B cell (primary cell): ENCODE results near the gene TSTD2.

ENCODE experiments used
- CTCF ChIP-seq: fragments of 200-600 bp; IDR thresholded peaks from one replicate; pipeline ENCODE4 v1.8.0; 2022; ENCODE audit warnings: antibody characterized with exemption, mild to moderate bottlenecking
- EZH2 ChIP-seq: IDR thresholded peaks from 2 replicates; pipeline ENCODE4 v1.6.1; 2012; ENCODE audit warnings: borderline replicate concordance, low read depth, mild to moderate bottlenecking, moderate library complexity, low read length; ENCODE audit not compliant: insufficient read depth, poor library complexity, severe bottlenecking

GRCh38 chr9:97570899-97571298 lies 62.3 kb downstream of the TSTD2 start:
- TF ChIP-seq EZH2 (no peak), CTCF (no peak)
